ENCODE measurements around the gene FAM168A. TPM values are rescaled to one million over a fixed set of nuclear protein-coding genes. Genes with fewer than 3 reads are reported as not detected.

FAM168A gene
- total and polyA plus RNA-seq, 9 donors, result 17.6 to 35.4 (median 24.8) TPM

GRCh38 chr11:73464347-73464746 is 133.6 kb downstream of the FAM168A start:
- no peak overlapping the region for H3K4me3 ChIP-seq (ENCODE audit: low read length)
- no peak for DNase-seq
- no CpG with 5 or more reads among the region's 2 CpGs for WGBS (ENCODE audit: insufficient coverage)
- H3K9me3 ChIP-seq (replicated peaks; ENCODE audit: control insufficient read depth, low read depth, low read length), result no peaks in the 10 kb centered on the region
- H3K36me3 ChIP-seq (ENCODE audit: control insufficient read depth, insufficient read depth, low read length), result no peaks in the 10 kb centered on the region
- no peak overlapping the region for H3K27ac ChIP-seq (ENCODE audit: low read length)
- no peaks in the 10 kb centered on the region for H3K27me3 ChIP-seq (ENCODE audit: control insufficient read depth, insufficient read depth, low read length)
- peaks cover 7% of the 10 kb centered on the region for H3K4me1 ChIP-seq (ENCODE audit: control insufficient read depth, insufficient read depth, low read length)

GRCh38 chr11:73463359-73463758 is 134.6 kb downstream of the FAM168A start:
- WGBS (ENCODE audit: insufficient coverage), result 100% methylated on average over 1 of the region's 2 CpGs
- DNase-seq, result no peak

GRCh38 chr11:73461964-73462363 is 135.9 kb downstream of the FAM168A start:
- peaks cover 2% of the 10 kb centered on the region for H3K36me3 ChIP-seq (ENCODE audit: control insufficient read depth, insufficient read depth, low read length)
- peaks cover 5% of the 10 kb centered on the region for H3K4me1 ChIP-seq (ENCODE audit: control insufficient read depth, insufficient read depth, low read length)
- DNase-seq, result peak; percentile 86
- no peak overlapping the region for H3K4me3 ChIP-seq (ENCODE audit: low read length)
- no CpG with 5 or more reads among the region's 3 CpGs for WGBS (ENCODE audit: insufficient coverage)
- H3K27ac ChIP-seq (ENCODE audit: low read length), result peak overlapping the region; percentile 81
- no peaks in the 10 kb centered on the region for H3K27me3 ChIP-seq (ENCODE audit: control insufficient read depth, insufficient read depth, low read length)
- no peaks in the 10 kb centered on the region for H3K9me3 ChIP-seq (replicated peaks; ENCODE audit: control insufficient read depth, low read depth, low read length)

More at GRCh38 chr11:73463359-73463758, 134.6 kb downstream of the FAM168A start:
- H3K4me1 ChIP-seq (ENCODE audit: control insufficient read depth, insufficient read depth, low read length), result peaks cover 7% of the 10 kb centered on the region
- no peaks in the 10 kb centered on the region for H3K9me3 ChIP-seq (replicated peaks; ENCODE audit: control insufficient read depth, low read depth, low read length)
- no peak overlapping the region for H3K27ac ChIP-seq (ENCODE audit: low read length)
- H3K4me3 ChIP-seq (ENCODE audit: low read length), result no peak overlapping the region
- no peaks in the 10 kb centered on the region for H3K36me3 ChIP-seq (ENCODE audit: control insufficient read depth, insufficient read depth, low read length)
- H3K27me3 ChIP-seq (ENCODE audit: control insufficient read depth, insufficient read depth, low read length), result no peaks in the 10 kb centered on the region

- Histone ChIP-seq H3K27ac (ENCODE audit: low read length) (peak overlapping the region; percentile 81), H3K27me3 (ENCODE audit: control insufficient read depth, insufficient read depth, low read length) (no peaks in the 10 kb centered on the region), H3K9me3 (replicated peaks; ENCODE audit: control insufficient read depth, low read depth, low read length) (no peaks in the 10 kb centered on the region), H3K4me3 (ENCODE audit: low read length) (no peak overlapping the region), H3K4me1 (ENCODE audit: control insufficient read depth, insufficient read depth, low read length) (peaks cover 5% of the 10 kb centered on the region), H3K36me3 (ENCODE audit: control insufficient read depth, insufficient read depth, low read length) (peaks cover 4% of the 10 kb centered on the region)
- peak; percentile 47 for DNase-seq
- WGBS (ENCODE audit: insufficient coverage), result 20% methylated on average over 1 of the region's 2 CpGs
These were observed 136.5 kb downstream of the FAM168A start for GRCh38 chr11:73461335-73461840.

DNA sequence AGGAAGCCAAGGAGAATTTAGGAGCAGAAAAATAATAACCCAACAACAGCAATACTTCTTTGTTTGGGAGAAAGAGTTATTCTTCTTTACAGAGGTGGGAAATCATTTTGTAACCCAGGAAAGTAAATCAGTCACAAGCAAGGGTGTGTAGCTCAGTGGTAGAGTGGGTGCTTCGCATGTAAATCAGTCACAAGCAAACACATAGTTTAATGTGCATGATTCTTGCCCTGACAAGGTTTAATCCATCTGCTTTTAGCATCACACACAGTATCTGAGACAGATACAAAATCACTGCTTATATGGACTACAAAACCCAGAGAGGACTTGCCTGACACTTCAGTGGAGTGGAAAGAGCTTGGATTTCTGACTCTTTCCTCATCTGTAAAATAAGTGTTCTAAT is 139.7 kb downstream of the FAM168A start:
- no peaks in the 10 kb centered on the region for H3K9me3 ChIP-seq (replicated peaks; ENCODE audit: control insufficient read depth, low read depth, low read length)
- H3K4me1 ChIP-seq (ENCODE audit: control insufficient read depth, insufficient read depth, low read length), result peaks cover 5% of the 10 kb centered on the region
- H3K27ac ChIP-seq (ENCODE audit: low read length), result no peak overlapping the region
- H3K36me3 ChIP-seq (ENCODE audit: control insufficient read depth, insufficient read depth, low read length), result peaks cover 4% of the 10 kb centered on the region
- no peak overlapping the region for H3K4me3 ChIP-seq (ENCODE audit: low read length)
- DNase-seq, result no peak
- WGBS (ENCODE audit: insufficient coverage), result no CpG with 5 or more reads among the region's 1 CpG
- no peaks in the 10 kb centered on the region for H3K27me3 ChIP-seq (ENCODE audit: control insufficient read depth, insufficient read depth, low read length)

DNA sequence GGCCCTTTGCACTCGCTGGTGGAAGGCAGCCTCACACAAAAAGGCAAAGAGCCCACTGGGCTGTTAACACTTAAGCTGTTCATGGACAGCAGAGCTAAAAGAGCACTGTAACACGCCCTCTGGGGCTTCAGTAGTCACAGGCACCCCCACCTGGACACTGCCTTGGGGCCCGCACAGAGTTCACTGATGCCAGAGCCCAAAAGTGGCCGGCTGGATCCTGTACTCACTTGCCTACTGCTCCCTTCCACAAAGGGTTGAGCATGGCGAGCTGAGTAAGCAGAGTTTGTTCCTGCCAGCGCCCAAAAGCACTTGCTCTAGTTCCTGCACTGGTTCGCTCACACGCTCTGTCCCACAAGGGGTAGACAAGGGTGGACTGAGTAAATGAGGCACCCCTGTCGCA is 142.9 kb downstream of the FAM168A start:
- no peak overlapping the region for H3K27ac ChIP-seq (ENCODE audit: low read length)
- peaks cover 4% of the 10 kb centered on the region for H3K9me3 ChIP-seq (replicated peaks; ENCODE audit: control insufficient read depth, low read depth, low read length)
- WGBS (ENCODE audit: insufficient coverage), result 84% methylated on average over 5 of the region's 9 CpGs
- H3K36me3 ChIP-seq (ENCODE audit: control insufficient read depth, insufficient read depth, low read length), result peaks cover 4% of the 10 kb centered on the region
- H3K4me1 ChIP-seq (ENCODE audit: control insufficient read depth, insufficient read depth, low read length), result no peaks in the 10 kb centered on the region
- no peak overlapping the region for H3K4me3 ChIP-seq (ENCODE audit: low read length)
- H3K27me3 ChIP-seq (ENCODE audit: control insufficient read depth, insufficient read depth, low read length), result no peaks in the 10 kb centered on the region
- DNase-seq, result peak; percentile 31

DNA sequence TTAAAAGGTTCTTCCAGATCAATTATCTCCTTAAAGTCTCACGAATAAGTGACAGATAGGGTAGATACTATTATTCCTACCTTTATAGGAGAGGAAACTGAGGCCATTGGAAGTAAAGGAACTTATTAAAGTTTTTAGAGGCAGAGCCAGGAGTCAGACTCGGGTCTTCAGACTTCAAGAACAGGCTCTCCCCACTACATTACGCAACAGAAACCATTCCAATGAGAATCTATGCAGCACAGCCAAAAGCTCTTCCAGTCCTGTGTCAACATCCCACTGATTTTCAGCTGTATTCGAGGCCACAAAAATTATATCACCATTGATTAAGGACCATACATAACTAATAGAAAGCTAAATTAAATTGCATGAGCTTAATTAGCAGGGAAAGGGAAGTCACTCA is 144.3 kb downstream of the FAM168A start:
- Histone ChIP-seq H3K4me3 (ENCODE audit: low read length) (no peak overlapping the region), H3K36me3 (ENCODE audit: control insufficient read depth, insufficient read depth, low read length) (peaks cover 6% of the 10 kb centered on the region), H3K27ac (ENCODE audit: low read length) (no peak overlapping the region), H3K4me1 (ENCODE audit: control insufficient read depth, insufficient read depth, low read length) (no peaks in the 10 kb centered on the region), H3K27me3 (ENCODE audit: control insufficient read depth, insufficient read depth, low read length) (no peaks in the 10 kb centered on the region), H3K9me3 (replicated peaks; ENCODE audit: control insufficient read depth, low read depth, low read length) (peaks cover 4% of the 10 kb centered on the region)
- no peak for DNase-seq
- WGBS (ENCODE audit: insufficient coverage), result no CpG with 5 or more reads among the region's 4 CpGs

- H3K27ac ChIP-seq (ENCODE audit: low read length), result no peak overlapping the region
- no peak for DNase-seq
- no peaks in the 10 kb centered on the region for H3K4me1 ChIP-seq (ENCODE audit: control insufficient read depth, insufficient read depth, low read length)
- no peak overlapping the region for H3K4me3 ChIP-seq (ENCODE audit: low read length)
- H3K27me3 ChIP-seq (ENCODE audit: control insufficient read depth, insufficient read depth, low read length), result no peaks in the 10 kb centered on the region
- H3K9me3 ChIP-seq (replicated peaks; ENCODE audit: control insufficient read depth, low read depth, low read length), result peaks cover 4% of the 10 kb centered on the region
- peaks cover 6% of the 10 kb centered on the region for H3K36me3 ChIP-seq (ENCODE audit: control insufficient read depth, insufficient read depth, low read length)
- no CpG with 5 or more reads among the region's 2 CpGs for WGBS (ENCODE audit: insufficient coverage)
These were observed 145.2 kb downstream of the FAM168A start for GRCh38 chr11:73452726-73453125.

- peaks cover 3% of the 10 kb centered on the region for H3K36me3 ChIP-seq (ENCODE audit: control insufficient read depth, insufficient read depth, low read length)
- peaks cover 4% of the 10 kb centered on the region for H3K9me3 ChIP-seq (replicated peaks; ENCODE audit: control insufficient read depth, low read depth, low read length)
- DNase-seq, result no peak
- H3K27me3 ChIP-seq (ENCODE audit: control insufficient read depth, insufficient read depth, low read length), result no peaks in the 10 kb centered on the region
- no peak overlapping the region for H3K27ac ChIP-seq (ENCODE audit: low read length)
- no peak overlapping the region for H3K4me3 ChIP-seq (ENCODE audit: low read length)
- no peaks in the 10 kb centered on the region for H3K4me1 ChIP-seq (ENCODE audit: control insufficient read depth, insufficient read depth, low read length)
These were observed 146.0 kb downstream of the FAM168A start for GRCh38 chr11:73451896-73452295.

DNA sequence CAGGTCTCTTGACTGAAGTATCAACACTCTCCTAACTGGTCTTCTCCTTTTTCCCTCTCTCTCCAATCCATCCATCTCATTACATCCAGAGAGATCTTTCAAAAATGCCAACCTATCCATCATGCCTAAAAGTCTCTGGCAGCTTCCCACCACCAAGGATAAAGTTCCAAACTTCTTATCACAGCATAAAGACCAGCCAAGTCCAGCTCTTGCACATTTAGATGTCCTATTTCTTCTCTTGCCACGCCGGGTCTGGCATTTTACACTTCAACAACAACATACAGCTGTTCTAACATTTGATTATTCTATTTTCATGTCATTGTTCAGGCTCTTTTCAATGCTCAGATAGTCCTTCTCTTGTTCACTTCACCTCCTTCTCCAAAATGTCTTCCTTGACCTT is 151.1 kb downstream of the FAM168A start:
- H3K27me3 ChIP-seq (ENCODE audit: control insufficient read depth, insufficient read depth, low read length), result no peaks in the 10 kb centered on the region
- 100% methylated on average over 2 of the region's 2 CpGs for WGBS (ENCODE audit: insufficient coverage)
- no peak for DNase-seq
- H3K36me3 ChIP-seq (ENCODE audit: control insufficient read depth, insufficient read depth, low read length), result peaks cover 2% of the 10 kb centered on the region
- no peaks in the 10 kb centered on the region for H3K4me1 ChIP-seq (ENCODE audit: control insufficient read depth, insufficient read depth, low read length)
- no peak overlapping the region for H3K4me3 ChIP-seq (ENCODE audit: low read length)
- H3K9me3 ChIP-seq (replicated peaks; ENCODE audit: control insufficient read depth, low read depth, low read length), result no peaks in the 10 kb centered on the region
- no peak overlapping the region for H3K27ac ChIP-seq (ENCODE audit: low read length)

GRCh38 chr11:73445980-73446379 is 151.9 kb downstream of the FAM168A start:
- H3K9me3 ChIP-seq (replicated peaks; ENCODE audit: control insufficient read depth, low read depth, low read length), result no peaks in the 10 kb centered on the region
- no peak overlapping the region for H3K27ac ChIP-seq (ENCODE audit: low read length)
- no peaks in the 10 kb centered on the region for H3K4me1 ChIP-seq (ENCODE audit: control insufficient read depth, insufficient read depth, low read length)
- H3K27me3 ChIP-seq (ENCODE audit: control insufficient read depth, insufficient read depth, low read length), result no peaks in the 10 kb centered on the region
- H3K36me3 ChIP-seq (ENCODE audit: control insufficient read depth, insufficient read depth, low read length), result peaks cover 2% of the 10 kb centered on the region
- no peak for DNase-seq
- no peak overlapping the region for H3K4me3 ChIP-seq (ENCODE audit: low read length)
